ENCODE measurements around the gene HADHA. TPM values are rescaled to one million over a fixed set of nuclear protein-coding genes. Genes with fewer than 3 reads are reported as not detected.
A peak's percentile ranks its signal among the peaks of the same experiment; 100 is the strongest.
"Not testable (repeated sequence)": the region's sequence is repeated elsewhere in the genome, so short reads cannot be mapped to it uniquely, and the experiment has no call there.

Gene HADHA
- total RNA-seq, 1 donor = 135 TPM

DNA sequence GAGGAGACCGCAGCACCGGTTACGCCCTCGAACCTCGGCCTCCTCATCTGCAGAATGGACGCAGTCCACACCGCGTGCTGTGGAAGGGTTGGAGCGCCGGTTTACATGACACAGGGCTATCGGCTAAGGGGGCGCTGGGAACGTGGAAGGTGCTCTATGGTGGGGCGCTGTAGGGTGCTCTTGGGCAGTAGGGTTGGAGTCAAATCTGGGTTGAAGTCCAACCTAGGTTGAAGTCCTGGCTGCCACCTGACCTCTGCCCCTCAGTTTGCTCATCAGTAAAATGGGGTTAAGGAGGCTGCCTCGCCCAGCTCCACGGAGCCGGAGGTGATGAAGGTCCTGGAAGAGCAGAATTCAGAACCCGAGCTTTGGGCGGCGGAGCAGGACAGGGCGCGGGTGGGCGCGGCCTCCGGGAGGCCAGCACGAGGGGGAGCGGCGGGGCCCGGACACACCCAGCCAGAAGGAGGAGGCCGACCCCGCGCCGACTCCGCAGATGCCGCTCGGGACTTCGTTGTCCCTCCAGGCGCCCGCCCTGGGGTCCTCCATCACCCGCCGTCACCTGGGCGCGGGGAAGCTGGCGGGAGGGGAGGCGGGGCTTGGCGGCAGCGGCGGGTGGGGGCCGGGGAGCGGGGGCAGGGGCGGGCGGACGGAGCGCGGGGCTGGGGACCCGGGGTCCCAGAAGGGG lies 72.1 kb downstream of the HADHA start:
- DNase-seq (ENCODE audit: low read depth) = no peak
- H3K4me3 ChIP-seq (ENCODE audit: low read depth, low read length) = peak overlapping the region; percentile 35
- TF ChIP-seq, protein P1, sequence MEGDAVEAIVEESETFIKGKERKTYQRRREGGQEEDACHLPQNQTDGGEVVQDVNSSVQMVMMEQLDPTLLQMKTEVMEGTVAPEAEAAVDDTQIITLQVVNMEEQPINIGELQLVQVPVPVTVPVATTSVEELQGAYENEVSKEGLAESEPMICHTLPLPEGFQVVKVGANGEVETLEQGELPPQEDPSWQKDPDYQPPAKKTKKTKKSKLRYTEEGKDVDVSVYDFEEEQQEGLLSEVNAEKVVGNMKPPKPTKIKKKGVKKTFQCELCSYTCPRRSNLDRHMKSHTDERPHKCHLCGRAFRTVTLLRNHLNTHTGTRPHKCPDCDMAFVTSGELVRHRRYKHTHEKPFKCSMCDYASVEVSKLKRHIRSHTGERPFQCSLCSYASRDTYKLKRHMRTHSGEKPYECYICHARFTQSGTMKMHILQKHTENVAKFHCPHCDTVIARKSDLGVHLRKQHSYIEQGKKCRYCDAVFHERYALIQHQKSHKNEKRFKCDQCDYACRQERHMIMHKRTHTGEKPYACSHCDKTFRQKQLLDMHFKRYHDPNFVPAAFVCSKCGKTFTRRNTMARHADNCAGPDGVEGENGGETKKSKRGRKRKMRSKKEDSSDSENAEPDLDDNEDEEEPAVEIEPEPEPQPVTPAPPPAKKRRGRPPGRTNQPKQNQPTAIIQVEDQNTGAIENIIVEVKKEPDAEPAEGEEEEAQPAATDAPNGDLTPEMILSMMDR (IDR thresholded peaks at IDR 0.05; ENCODE audit: insufficient read depth, low read length) = no peak

DNA sequence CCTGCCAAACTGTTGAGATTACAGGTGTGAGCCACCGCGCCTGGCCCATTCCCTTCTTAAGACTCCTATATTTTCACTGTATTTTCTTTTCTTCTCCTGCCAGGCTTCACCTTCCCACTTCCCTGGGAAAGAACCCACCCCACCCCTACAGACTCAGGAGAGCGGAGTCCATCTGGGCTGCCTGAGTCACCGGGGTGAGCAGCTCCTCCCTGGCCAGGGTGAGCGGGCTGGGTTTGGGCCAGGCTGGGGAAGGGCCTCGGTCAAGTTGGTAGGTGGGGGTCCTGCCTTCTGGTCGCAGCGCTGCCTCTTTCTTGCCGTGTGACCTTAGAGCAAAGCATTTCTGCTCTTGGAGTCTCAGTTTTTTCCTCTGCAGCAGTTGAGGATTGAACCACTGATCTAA lies 73.6 kb downstream of the HADHA start:
- no peak for DNase-seq (ENCODE audit: low read depth)
- TF ChIP-seq, protein P1 (IDR thresholded peaks at IDR 0.05; ENCODE audit: insufficient read depth, low read length) = no peak
- H3K4me3 ChIP-seq (ENCODE audit: low read depth, low read length) = no peak overlapping the region

DNA sequence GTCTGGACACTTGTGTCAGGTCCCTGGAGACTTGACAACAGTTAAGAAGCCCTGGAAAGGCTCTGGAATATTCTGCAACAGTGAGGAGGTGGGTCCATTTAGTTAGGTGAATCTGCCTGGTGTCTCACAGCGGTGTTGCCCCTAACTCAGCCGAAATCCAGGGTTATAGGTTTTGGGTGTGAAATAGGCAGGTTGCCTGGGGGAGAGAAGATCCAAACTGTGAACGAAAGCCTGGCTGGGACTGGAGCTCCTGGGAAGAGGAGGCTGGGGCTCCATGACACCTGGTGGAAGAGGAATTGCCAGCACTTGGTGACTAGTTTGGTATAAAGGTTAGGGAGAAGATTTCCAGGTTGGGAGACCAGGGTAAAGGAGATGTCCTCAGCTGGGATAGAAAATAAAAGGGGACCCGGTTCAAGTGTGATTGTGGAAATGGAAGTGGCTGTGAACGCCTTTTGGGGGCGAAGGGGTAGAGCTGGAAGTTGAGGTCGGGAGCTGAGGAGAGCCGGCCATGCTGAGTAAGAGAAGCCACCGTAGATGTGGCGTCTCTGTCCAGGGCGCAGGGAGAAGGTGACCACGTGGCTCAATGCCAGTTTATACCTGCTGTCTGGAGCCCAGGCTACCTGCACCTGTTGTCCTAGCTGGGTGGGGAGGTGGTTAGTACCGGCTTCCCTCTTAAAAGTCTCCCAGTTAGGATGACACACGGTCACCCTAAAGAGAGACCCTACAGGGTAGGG lies 74.6 kb downstream of the HADHA start:
- no peak for DNase-seq (ENCODE audit: low read depth)
- TF ChIP-seq, protein P1 (IDR thresholded peaks at IDR 0.05; ENCODE audit: insufficient read depth, low read length) = no peak
- no peak overlapping the region for H3K4me3 ChIP-seq (ENCODE audit: low read depth, low read length)

DNA sequence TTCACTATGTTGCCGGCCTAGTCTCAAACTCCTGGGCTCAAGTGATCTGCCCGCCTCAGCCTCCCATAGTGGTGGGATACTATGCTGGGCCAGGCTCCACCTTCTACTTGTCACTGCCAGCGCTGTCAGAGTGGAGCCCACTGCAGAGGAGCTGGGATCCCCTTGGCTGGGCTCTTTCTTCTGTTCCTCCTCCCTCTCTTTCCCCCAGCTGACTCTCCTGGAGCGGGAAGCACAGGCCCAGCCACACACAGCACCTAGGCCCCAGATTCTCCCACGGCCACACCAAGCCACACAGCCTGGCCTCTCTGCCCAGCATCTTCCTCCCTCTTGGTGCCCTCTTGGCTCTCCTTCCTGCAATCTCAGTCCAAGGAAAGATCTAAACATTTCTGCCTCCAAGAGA lies 75.2 kb downstream of the HADHA start:
- H3K4me3 ChIP-seq (ENCODE audit: low read depth, low read length) = no peak overlapping the region
- TF ChIP-seq, protein P1 (IDR thresholded peaks at IDR 0.05; ENCODE audit: insufficient read depth, low read length) = no peak
- DNase-seq (ENCODE audit: low read depth) = no peak

DNA sequence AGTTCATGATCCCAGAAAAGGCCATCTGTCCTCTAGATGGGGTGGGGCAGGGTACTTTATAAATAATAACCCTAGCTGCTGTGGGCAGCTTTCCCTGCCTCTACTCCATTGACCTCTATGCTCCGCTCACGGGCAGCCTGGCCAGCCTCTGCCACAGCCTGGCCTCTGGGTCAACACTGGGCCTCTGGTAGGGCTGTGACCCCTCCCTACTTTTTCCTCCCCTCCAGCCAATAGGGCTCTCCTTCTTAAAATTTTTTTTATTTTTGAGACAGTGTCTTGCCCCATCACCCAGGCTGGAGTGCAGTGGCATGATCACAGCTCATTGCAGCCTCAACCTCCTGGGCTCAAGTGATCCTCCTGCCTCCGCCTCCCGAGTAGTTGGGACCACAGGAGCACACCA lies 75.6 kb downstream of the HADHA start:
- TF ChIP-seq, protein P1 (IDR thresholded peaks at IDR 0.05; ENCODE audit: insufficient read depth, low read length) = no peak
- H3K4me3 ChIP-seq (ENCODE audit: low read depth, low read length) = no peak overlapping the region
- no peak for DNase-seq (ENCODE audit: low read depth)

DNA sequence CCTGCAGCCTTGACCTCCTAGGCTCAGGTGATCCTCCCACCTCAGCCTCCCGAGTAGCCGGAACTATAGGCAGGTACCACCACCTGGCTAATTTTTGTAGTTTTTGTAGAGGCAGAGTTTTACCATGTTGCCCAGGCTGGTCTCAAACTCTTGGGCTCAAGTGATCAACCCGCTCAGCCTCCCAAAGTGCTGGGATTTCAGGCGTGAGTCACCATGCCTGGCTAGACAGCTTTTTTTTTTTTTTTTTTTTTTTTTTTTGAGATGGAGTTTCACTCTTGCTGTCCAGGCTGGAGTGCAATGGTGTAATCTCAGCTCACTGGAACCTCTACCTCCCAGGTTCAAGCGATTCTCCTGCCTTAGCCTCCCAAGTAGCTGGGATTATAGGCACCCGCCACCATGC lies 77.9 kb downstream of the HADHA start:
- not testable (repeated sequence) for H3K4me3 ChIP-seq (ENCODE audit: low read depth, low read length); DNase-seq (ENCODE audit: low read depth)

DNA sequence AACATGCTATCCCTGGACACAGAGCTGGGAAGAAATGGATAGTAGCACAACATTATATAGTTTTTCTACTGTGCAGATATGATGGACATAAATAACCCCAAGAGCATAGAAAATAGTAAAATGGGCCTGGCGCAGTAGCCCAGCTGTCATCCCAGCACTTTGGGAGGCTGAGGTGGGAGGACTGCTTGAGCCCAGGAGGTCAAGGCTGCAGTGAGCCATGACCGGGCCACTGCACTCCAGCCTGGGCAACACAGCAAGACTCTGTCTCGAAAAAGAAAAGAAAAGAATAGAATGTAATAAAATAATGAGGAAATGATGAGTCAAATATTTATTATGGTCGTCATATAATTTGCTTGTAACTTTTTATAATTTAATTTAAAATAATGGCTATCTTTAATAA lies 79.0 kb downstream of the HADHA start:
- DNase-seq (ENCODE audit: low read depth) = no peak
- no peak overlapping the region for H3K4me3 ChIP-seq (ENCODE audit: low read depth, low read length)
- TF ChIP-seq, protein P1 (IDR thresholded peaks at IDR 0.05; ENCODE audit: insufficient read depth, low read length) = no peak

Measured in fibroblast of the aortic adventitia (primary cell).